ENCODE data around the gene AIG1.

AIG1 gene

GRCh38 chr6:143222310-143222709 lies 161.6 kb downstream of the AIG1 start:
- peaks cover 11% of the 10 kb centered on the region for H3K36me3 Mint-ChIP-seq (ENCODE audit: low read depth)
- H3K4me1 Mint-ChIP-seq (ENCODE audit: low read depth), result peaks cover 14% of the 10 kb centered on the region
- no peaks in the 10 kb centered on the region for H3K9me3 Mint-ChIP-seq
- no peak overlapping the region for H3K4me3 Mint-ChIP-seq
- no peak overlapping the region for H3K27ac Mint-ChIP-seq
- H3K27me3 Mint-ChIP-seq, result no peaks in the 10 kb centered on the region
- intact Hi-C loops (cut with micrococcal nuclease), result no loop called here

- no peak overlapping the region for H3K27ac Mint-ChIP-seq
- H3K27me3 Mint-ChIP-seq, result no peaks in the 10 kb centered on the region
- intact Hi-C loops (cut with micrococcal nuclease), result no loop called here
- H3K4me3 Mint-ChIP-seq, result no peak overlapping the region
- peaks cover 14% of the 10 kb centered on the region for H3K4me1 Mint-ChIP-seq (ENCODE audit: low read depth)
- peaks cover 8% of the 10 kb centered on the region for H3K36me3 Mint-ChIP-seq (ENCODE audit: low read depth)
- no peaks in the 10 kb centered on the region for H3K9me3 Mint-ChIP-seq
Observed at GRCh38 chr6:143222801-143223231, 162.1 kb downstream of the AIG1 start.

GRCh38 chr6:143223895-143224294 lies 163.2 kb downstream of the AIG1 start:
- H3K4me3 Mint-ChIP-seq, result no peak overlapping the region
- H3K36me3 Mint-ChIP-seq (ENCODE audit: low read depth), result peaks cover 15% of the 10 kb centered on the region
- peaks cover 14% of the 10 kb centered on the region for H3K4me1 Mint-ChIP-seq (ENCODE audit: low read depth)
- H3K9me3 Mint-ChIP-seq, result no peaks in the 10 kb centered on the region
- no peak overlapping the region for H3K27ac Mint-ChIP-seq
- intact Hi-C loops (cut with micrococcal nuclease), result no loop called here
- no peaks in the 10 kb centered on the region for H3K27me3 Mint-ChIP-seq

GRCh38 chr6:143224516-143224915 lies 163.8 kb downstream of the AIG1 start:
- Mint-ChIP-seq H3K9me3 (no peaks in the 10 kb centered on the region), H3K4me1 (ENCODE audit: low read depth) (peaks cover 14% of the 10 kb centered on the region), H3K4me3 (no peak overlapping the region), H3K36me3 (ENCODE audit: low read depth) (peaks cover 15% of the 10 kb centered on the region), H3K27me3 (no peaks in the 10 kb centered on the region), H3K27ac (no peak overlapping the region)
- intact Hi-C loops (cut with micrococcal nuclease), result no loop called here

GRCh38 chr6:143225929-143226328 lies 165.2 kb downstream of the AIG1 start:
- H3K27me3 Mint-ChIP-seq, result no peaks in the 10 kb centered on the region
- no peak overlapping the region for H3K4me3 Mint-ChIP-seq
- H3K4me1 Mint-ChIP-seq (ENCODE audit: low read depth), result peaks cover 14% of the 10 kb centered on the region
- H3K36me3 Mint-ChIP-seq (ENCODE audit: low read depth), result peaks cover 15% of the 10 kb centered on the region
- no peak overlapping the region for H3K27ac Mint-ChIP-seq
- intact Hi-C loops (cut with micrococcal nuclease), result no loop called here
- H3K9me3 Mint-ChIP-seq, result no peaks in the 10 kb centered on the region

- Mint-ChIP-seq H3K4me1 (ENCODE audit: low read depth) (peaks cover 18% of the 10 kb centered on the region), H3K4me3 (no peak overlapping the region), H3K36me3 (ENCODE audit: low read depth) (peaks cover 15% of the 10 kb centered on the region), H3K9me3 (no peaks in the 10 kb centered on the region), H3K27ac (no peak overlapping the region), H3K27me3 (no peaks in the 10 kb centered on the region)
- intact Hi-C loops (cut with micrococcal nuclease), result no loop called here
Observed at GRCh38 chr6:143227675-143228074, 167.0 kb downstream of the AIG1 start.

- Mint-ChIP-seq H3K4me1 (ENCODE audit: low read depth) (peaks cover 13% of the 10 kb centered on the region), H3K9me3 (no peaks in the 10 kb centered on the region), H3K36me3 (ENCODE audit: low read depth) (peaks cover 8% of the 10 kb centered on the region), H3K4me3 (no peak overlapping the region), H3K27me3 (no peaks in the 10 kb centered on the region), H3K27ac (no peak overlapping the region)
- intact Hi-C loops (cut with micrococcal nuclease), result no loop called here
Observed at GRCh38 chr6:143229400-143229799, 168.7 kb downstream of the AIG1 start.

- Mint-ChIP-seq H3K27me3 (no peaks in the 10 kb centered on the region), H3K4me1 (ENCODE audit: low read depth) (peaks cover 7% of the 10 kb centered on the region), H3K9me3 (no peaks in the 10 kb centered on the region), H3K36me3 (ENCODE audit: low read depth) (peaks cover 7% of the 10 kb centered on the region), H3K27ac (no peak overlapping the region), H3K4me3 (no peak overlapping the region)
- intact Hi-C loops (cut with micrococcal nuclease), result loop anchor here (1.0 kb wide), 1 partner anchor 194 kb away; no protein-coding TSS in a partner anchor
Observed at GRCh38 chr6:143232849-143233248, 172.2 kb downstream of the AIG1 start.

GRCh38 chr6:143233554-143234285 lies 173.0 kb downstream of the AIG1 start:
- H3K4me3 Mint-ChIP-seq, result no peak overlapping the region
- intact Hi-C loops (cut with micrococcal nuclease), result no loop called here
- no peak overlapping the region for H3K27ac Mint-ChIP-seq
- peaks cover 7% of the 10 kb centered on the region for H3K4me1 Mint-ChIP-seq (ENCODE audit: low read depth)
- no peaks in the 10 kb centered on the region for H3K9me3 Mint-ChIP-seq
- H3K36me3 Mint-ChIP-seq (ENCODE audit: low read depth), result no peaks in the 10 kb centered on the region
- no peaks in the 10 kb centered on the region for H3K27me3 Mint-ChIP-seq

- intact Hi-C loops (cut with micrococcal nuclease), result no loop called here
- Mint-ChIP-seq H3K9me3 (no peaks in the 10 kb centered on the region), H3K36me3 (ENCODE audit: low read depth) (no peaks in the 10 kb centered on the region), H3K27ac (no peak overlapping the region), H3K27me3 (no peaks in the 10 kb centered on the region), H3K4me3 (no peak overlapping the region), H3K4me1 (ENCODE audit: low read depth) (peaks cover 7% of the 10 kb centered on the region)
Observed at GRCh38 chr6:143234734-143235133, 174.0 kb downstream of the AIG1 start.

- no peaks in the 10 kb centered on the region for H3K27me3 Mint-ChIP-seq
- no peak overlapping the region for H3K4me3 Mint-ChIP-seq
- H3K9me3 Mint-ChIP-seq, result no peaks in the 10 kb centered on the region
- intact Hi-C loops (cut with micrococcal nuclease), result no loop called here
- no peak overlapping the region for H3K27ac Mint-ChIP-seq
- H3K36me3 Mint-ChIP-seq (ENCODE audit: low read depth), result no peaks in the 10 kb centered on the region
- peaks cover 7% of the 10 kb centered on the region for H3K4me1 Mint-ChIP-seq (ENCODE audit: low read depth)
Observed at GRCh38 chr6:143236151-143236798, 175.6 kb downstream of the AIG1 start.

- Mint-ChIP-seq H3K4me1 (ENCODE audit: low read depth) (no peaks in the 10 kb centered on the region), H3K27me3 (no peaks in the 10 kb centered on the region)
Observed at GRCh38 chr6:143238306-143238705, 177.6 kb downstream of the AIG1 start.

GRCh38 chr6:143241111-143241510 lies 180.4 kb downstream of the AIG1 start:
- H3K27me3 Mint-ChIP-seq, result no peaks in the 10 kb centered on the region
- intact Hi-C loops (cut with micrococcal nuclease), result no loop called here

More at GRCh38 chr6:143238306-143238705, 177.6 kb downstream of the AIG1 start:
- intact Hi-C loops (cut with micrococcal nuclease), result no loop called here
- Mint-ChIP-seq H3K36me3 (ENCODE audit: low read depth) (no peaks in the 10 kb centered on the region), H3K9me3 (no peaks in the 10 kb centered on the region), H3K4me3 (no peak overlapping the region), H3K27ac (no peak overlapping the region)

GRCh38 chr6:143241911-143242310 lies 181.2 kb downstream of the AIG1 start:
- intact Hi-C loops (cut with micrococcal nuclease), result no loop called here
- Mint-ChIP-seq H3K4me3 (no peak overlapping the region), H3K4me1 (ENCODE audit: low read depth) (no peaks in the 10 kb centered on the region)

More at GRCh38 chr6:143241111-143241510, 180.4 kb downstream of the AIG1 start:
- Mint-ChIP-seq H3K4me1 (ENCODE audit: low read depth) (no peaks in the 10 kb centered on the region), H3K9me3 (peaks cover 3% of the 10 kb centered on the region), H3K36me3 (ENCODE audit: low read depth) (no peaks in the 10 kb centered on the region), H3K4me3 (no peak overlapping the region), H3K27ac (no peak overlapping the region)

More at GRCh38 chr6:143241911-143242310, 181.2 kb downstream of the AIG1 start:
- Mint-ChIP-seq H3K9me3 (peaks cover 7% of the 10 kb centered on the region), H3K36me3 (ENCODE audit: low read depth) (no peaks in the 10 kb centered on the region), H3K27me3 (no peaks in the 10 kb centered on the region), H3K27ac (no peak overlapping the region)
